K562 (cell line): Measurements from ENCODE around the gene ANKRD33. TPM values are rescaled to one million over a fixed set of nuclear protein-coding genes. Genes with fewer than 3 reads are reported as not detected.
A peak's percentile ranks its signal among the peaks of the same experiment; 100 is the strongest.

Source experiments
- ATAC-seq: fragments of 200-7000 bp; cut with Tn5 transposase; 3 replicates; pipeline ENCODE4 v1.9.1; 2020; ENCODE audit warnings: moderate library complexity
- BruUV-seq: library from RNA; stranded (reverse); fragments of 400-500 nt; replicated peaks from 2 replicates; lab custom pipeline; 2021; lab: Mats Ljungman, UMichigan
- CTCF ChIA-PET: fragments of 300-600 bp; formaldehyde crosslinking; extraction: SDS; loops from one replicate; lab custom pipeline; 2021; ENCODE audit warnings: low intra/inter-chr PET ratio; lab: Yijun Ruan, JAX
- POLR2A ChIA-PET: fragments of 300-600, 350-650 bp; sonication (Branson Sonifier 250); formaldehyde crosslinking; extraction: SDS; loops from one replicate; lab custom pipeline; 2021; ENCODE audit warnings: antibody characterized with exemption, inconsistent platforms; lab: Yijun Ruan, JAX
- DNase-seq, 4 experiments: peaks; one replicate each; pipeline versions ENCODE4 v3.0.0 to v3.0.0-alpha.2; 2011 to 2018; ENCODE audit warnings: low spot score in 3 of 4, mixed read lengths in 3 of 4; ENCODE audit errors: extremely low read depth in 1 of 4
- FAIRE-seq: peaks from 2 replicates; lab custom pipeline; 2011; peaks lifted over from hg19 to GRCh38; lab: Jason Lieb, UNC
- H2AFZ ChIP-seq: 2 replicates; pipeline ENCODE4 v1.6.0; 2011; ENCODE audit warnings: low read depth, low read length, control low read depth, inconsistent platforms
- H3K27ac ChIP-seq: fragments of 200-600 bp; 3 replicates; pipeline ENCODE4 v1.8.0; 2011; ENCODE audit warnings: low read depth, mild to moderate bottlenecking, control low read depth, inconsistent platforms, low read length, moderate library complexity, mixed read lengths; ENCODE audit errors: extremely low read depth
- H3K27me3 ChIP-seq, 2 experiments: fragments of 300-600 bp in 1 of 2; 2 replicates in 1 of 2; 3 replicates in 1 of 2; pipeline versions ENCODE4 v1.6.0 to v1.8.0; 2011; ENCODE audit warnings: inconsistent platforms in 2 of 2, low read length in 2 of 2, mild to moderate bottlenecking in 1 of 2, mixed read lengths in 1 of 2, moderate library complexity in 1 of 2; ENCODE audit not compliant: control insufficient read depth in 2 of 2, insufficient read depth in 2 of 2
- H3K36me3 ChIP-seq: fragments of 300-600 bp; 3 replicates; pipeline ENCODE4 v1.8.0; 2011; ENCODE audit warnings: mild to moderate bottlenecking, low read length, inconsistent platforms; ENCODE audit not compliant: control insufficient read depth, insufficient read depth
- H3K4me1 ChIP-seq, 2 experiments: fragments of 200-600 bp in 1 of 2; replicated peaks in 1 of 2; 2 replicates in 1 of 2; 3 replicates in 1 of 2; pipeline versions ENCODE4 v1.5.1 to v1.8.0; 2011; ENCODE audit warnings: inconsistent platforms in 2 of 2, low read length in 2 of 2, mild to moderate bottlenecking in 1 of 2, mixed read lengths in 1 of 2, moderate library complexity in 1 of 2; ENCODE audit not compliant: control insufficient read depth in 2 of 2, insufficient read depth in 2 of 2
- H3K4me2 ChIP-seq: 2 replicates; pipeline ENCODE4 v1.6.1; 2011; ENCODE audit warnings: low read length, control low read depth, inconsistent platforms, mixed read lengths; ENCODE audit not compliant: insufficient read depth
- H3K4me3 ChIP-seq: fragments of 200-600 bp; sonication (generic), shearing (Covaris generic); 2 replicates; pipeline ENCODE4 v1.5.1; 2016; ENCODE audit warnings: control low read depth, inconsistent platforms
- H3K79me2 ChIP-seq: fragments of 200-600 bp; 3 replicates; pipeline ENCODE4 v1.8.0; 2011; ENCODE audit warnings: low read length, inconsistent platforms; ENCODE audit not compliant: control insufficient read depth, insufficient read depth
- H3K9ac ChIP-seq, 2 experiments: 2 replicates each; pipeline versions ENCODE4 v1.6.0 to v1.6.1; 2011; ENCODE audit warnings: low read depth in 2 of 2, low read length in 2 of 2, control low read depth in 1 of 2, inconsistent platforms in 1 of 2, mild to moderate bottlenecking in 1 of 2, mixed read lengths in 1 of 2; ENCODE audit not compliant: insufficient read depth in 1 of 2
- H3K9me1 ChIP-seq: one replicate; pipeline ENCODE4 v1.6.0; 2011; ENCODE audit warnings: inconsistent platforms, mild to moderate bottlenecking, low read length, moderate library complexity; ENCODE audit not compliant: control insufficient read depth, insufficient read depth
- H3K9me3 ChIP-seq: replicated peaks from 2 replicates; pipeline ENCODE4 v1.5.1; 2011; ENCODE audit warnings: low read depth, low read length, inconsistent platforms; ENCODE audit not compliant: control insufficient read depth, insufficient read depth
- H4K20me1 ChIP-seq: replicated peaks from 2 replicates; pipeline ENCODE4 v1.6.1; 2011; ENCODE audit warnings: low read length, inconsistent platforms, mixed read lengths; ENCODE audit not compliant: control insufficient read depth, insufficient read depth
- NR4A1 ChIP-seq, 2 experiments: fragments of 250-450 bp in 1 of 2; fragments of 450-650 bp in 1 of 2; sonication (Bioruptor Pico) in 1 of 2; IDR thresholded peaks; 2 replicates each; pipeline versions ENCODE4 v1.4.0 to v1.6.1; 2016 to 2020; ENCODE audit warnings: mild to moderate bottlenecking in 2 of 2, missing compliant biosample characterization in 1 of 2, missing genetic modification characterization in 1 of 2, moderate library complexity in 1 of 2
- RBBP5 ChIP-seq: fragments of 200-600 bp; sonication (generic); IDR thresholded peaks from 2 replicates; pipeline ENCODE4 v1.6.1; 2012; ENCODE audit warnings: borderline replicate concordance, mild to moderate bottlenecking, low read length, control low read depth, inconsistent platforms; ENCODE audit not compliant: insufficient read depth, poor library complexity, severe bottlenecking
- RBM17 ChIP-seq: fragments of 200-400 bp; formaldehyde crosslinking; IDR thresholded peaks from 2 replicates; pipeline ENCODE4 v1.6.1; 2017; ENCODE audit warnings: low read depth, mild to moderate bottlenecking, low read length, borderline replicate concordance
- ZBTB17 ChIP-seq: fragments of 450-650 bp; formaldehyde crosslinking; IDR thresholded peaks from 2 replicates; pipeline ENCODE4 v1.4.0; 2020; ENCODE audit warnings: mild to moderate bottlenecking
- WGBS: fragments of 100-300 bp; shearing (Covaris generic); methylation state at CpG from one replicate; pipeline ENCODE4 v1.1.6; 2016; ENCODE audit warnings: low coverage, mixed read lengths; ENCODE audit not compliant: insufficient coverage; ENCODE audit errors: missing lambda C conversion rate; 5-methylcytosine and 5-hydroxymethylcytosine counted together
- in situ Hi-C: fragments of 300-500 bp; cut with MboI; formaldehyde crosslinking; loops from 4 replicates; pipeline ENCODE4 v1.15.0; 2018; ENCODE audit warnings: inconsistent platforms, mixed read lengths
- intact Hi-C: fragments of 100-400 bp; cut with micrococcal nuclease; formaldehyde crosslinking; loops from 2 replicates; pipeline ENCODE4 v1.14.2; 2022
- polyA plus RNA-seq, 8 experiments: library from polyadenylated mRNA; depleted of rRNA in 4 of 8; stranded (reverse) in 5 of 8; unstranded in 3 of 8; fragments of >200 nt; fragmentation: Nextera tagmentation in 2 of 8; fragmentation: Illumina TruSeq in 1 of 8; extraction: Ambion mirVana in 2 of 8; extraction: Trizol in 1 of 8; gene quantifications; 2 replicates each; pipeline versions ENCODE4 v1.2.1 to v1.2.3, GENCODE V29; 2011 to 2014; ENCODE audit warnings: inconsistent platforms in 1 of 8, missing spikeins in 1 of 8
- total RNA-seq, 7 experiments: library from RNA; depleted of rRNA in 6 of 7; stranded (reverse); fragments of >200 nt in 6 of 7; fragmentation: Illumina TruSeq in 2 of 7; extraction: Trizol in 2 of 7; gene quantifications; 2 replicates each; pipeline versions ENCODE4 v1.2.1 to v1.2.3, GENCODE V29; 2011 to 2021; ENCODE audit warnings: low replicate concordance in 1 of 7
- TF ChIP-seq, protein P1 (sequence below): fragments of 450-650 bp; IDR thresholded peaks from 2 replicates; pipeline ENCODE4 v1.6.1; 2016; ENCODE audit warnings: mild to moderate bottlenecking, moderate library complexity
- TF ChIP-seq, protein P2 (sequence below): fragments of 200-800 bp; sonication (Bioruptor generic); IDR thresholded peaks from 2 replicates; pipeline ENCODE4 v1.6.1; 2017; ENCODE audit warnings: missing genetic modification characterization, missing compliant biosample characterization

The ANKRD33 gene
- total and polyA plus RNA-seq, 9 of the 15 experiments (the other 6 are each of a cell fraction or from before 2014, with no cell fraction given): 0.04 to 0.11 (median 0.07) TPM; not detected in 4

DNA sequence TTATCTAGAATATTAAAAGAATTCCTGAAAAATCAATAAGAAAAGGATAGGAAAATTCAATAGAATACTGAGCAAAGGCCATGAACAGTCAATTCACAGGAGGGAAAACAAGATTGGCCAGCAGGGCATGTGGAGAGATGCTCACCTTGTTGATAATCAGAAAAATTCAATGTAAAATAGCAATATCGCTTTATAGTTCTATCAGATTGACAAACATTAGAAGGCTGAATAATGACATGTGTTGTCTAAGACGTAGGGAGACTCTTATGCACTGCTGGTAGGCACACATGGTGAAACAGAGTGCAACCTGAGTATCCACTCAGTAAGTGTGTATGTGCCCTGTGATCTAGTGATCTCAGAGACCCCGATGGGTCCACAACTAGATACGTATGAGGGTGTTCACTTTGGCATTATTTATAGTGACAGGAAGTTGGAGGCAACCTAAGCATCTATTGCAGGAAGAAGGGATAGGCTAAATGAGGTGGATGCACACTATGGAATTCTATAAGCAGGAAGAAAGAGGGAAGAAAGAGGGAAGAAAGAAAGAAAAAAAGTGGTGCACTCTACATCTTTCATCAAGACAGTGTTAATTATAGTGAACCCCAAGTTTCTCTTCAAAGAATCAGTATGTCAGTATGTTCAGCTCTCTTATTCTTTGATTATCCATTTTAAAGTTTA, 3.8 kb upstream of the ANKRD33 start:
- Histone ChIP-seq H3K9ac (peak overlapping the region in 1 of 2 experiments; percentile 28; a peak in 1 of 4 replicates), H3K36me3 (no peaks in the 10 kb centered on the region), H3K4me1 (peaks cover 23 to 30% of the 10 kb centered on the region in 2 experiments), H3K79me2 (no peaks in the 10 kb centered on the region), H3K4me2 (peak overlapping the region; percentile 59), H2AFZ (peak overlapping the region; percentile 77), H3K27me3 (no peaks in the 10 kb centered on the region), H3K4me3 (no peak overlapping the region), H3K9me3 (0 out of 2 replicates have a peak, but pooled peaks cover 2% of the 10 kb centered on the region), H4K20me1 (no peaks in the 10 kb centered on the region), H3K9me1 (no peaks in the 10 kb centered on the region), H3K27ac (peak overlapping the region; percentile 73)
- ATAC-seq (peak; percentile 29; the same call in 2 of the 3 replicates), FAIRE-seq (no peak), DNase-seq (peak in 1 of 4 experiments; percentile 12)
- in situ Hi-C loops (no loop called here), intact Hi-C loops (no loop called here)
- ChIA-PET CTCF (no interaction called here), POLR2A (interaction anchor here (0.7 to 1.3 kb wide), 2 partner anchors 9 to 862 kb away, joined by 3 read pairs; no protein-coding TSS in a partner anchor)
- WGBS: 50% methylated on average over 4 of the region's 4 CpGs
- BruUV-seq: no TSS peak
- TF ChIP-seq NR4A1 (CRISPR knock-in tag; IDR thresholded peaks at IDR 0.05) (no peak), NR4A1 (tag; IDR thresholded peaks at IDR 0.05) (peak; percentile 38; the same call in 1 of the 2 replicates), RBBP5 (peak; percentile 35), RBM17 (no peak), ZBTB17 (0 out of 2 replicates have a peak, but pooled peaks have one; percentile 5)
- TF ChIP-seq, protein P1, sequence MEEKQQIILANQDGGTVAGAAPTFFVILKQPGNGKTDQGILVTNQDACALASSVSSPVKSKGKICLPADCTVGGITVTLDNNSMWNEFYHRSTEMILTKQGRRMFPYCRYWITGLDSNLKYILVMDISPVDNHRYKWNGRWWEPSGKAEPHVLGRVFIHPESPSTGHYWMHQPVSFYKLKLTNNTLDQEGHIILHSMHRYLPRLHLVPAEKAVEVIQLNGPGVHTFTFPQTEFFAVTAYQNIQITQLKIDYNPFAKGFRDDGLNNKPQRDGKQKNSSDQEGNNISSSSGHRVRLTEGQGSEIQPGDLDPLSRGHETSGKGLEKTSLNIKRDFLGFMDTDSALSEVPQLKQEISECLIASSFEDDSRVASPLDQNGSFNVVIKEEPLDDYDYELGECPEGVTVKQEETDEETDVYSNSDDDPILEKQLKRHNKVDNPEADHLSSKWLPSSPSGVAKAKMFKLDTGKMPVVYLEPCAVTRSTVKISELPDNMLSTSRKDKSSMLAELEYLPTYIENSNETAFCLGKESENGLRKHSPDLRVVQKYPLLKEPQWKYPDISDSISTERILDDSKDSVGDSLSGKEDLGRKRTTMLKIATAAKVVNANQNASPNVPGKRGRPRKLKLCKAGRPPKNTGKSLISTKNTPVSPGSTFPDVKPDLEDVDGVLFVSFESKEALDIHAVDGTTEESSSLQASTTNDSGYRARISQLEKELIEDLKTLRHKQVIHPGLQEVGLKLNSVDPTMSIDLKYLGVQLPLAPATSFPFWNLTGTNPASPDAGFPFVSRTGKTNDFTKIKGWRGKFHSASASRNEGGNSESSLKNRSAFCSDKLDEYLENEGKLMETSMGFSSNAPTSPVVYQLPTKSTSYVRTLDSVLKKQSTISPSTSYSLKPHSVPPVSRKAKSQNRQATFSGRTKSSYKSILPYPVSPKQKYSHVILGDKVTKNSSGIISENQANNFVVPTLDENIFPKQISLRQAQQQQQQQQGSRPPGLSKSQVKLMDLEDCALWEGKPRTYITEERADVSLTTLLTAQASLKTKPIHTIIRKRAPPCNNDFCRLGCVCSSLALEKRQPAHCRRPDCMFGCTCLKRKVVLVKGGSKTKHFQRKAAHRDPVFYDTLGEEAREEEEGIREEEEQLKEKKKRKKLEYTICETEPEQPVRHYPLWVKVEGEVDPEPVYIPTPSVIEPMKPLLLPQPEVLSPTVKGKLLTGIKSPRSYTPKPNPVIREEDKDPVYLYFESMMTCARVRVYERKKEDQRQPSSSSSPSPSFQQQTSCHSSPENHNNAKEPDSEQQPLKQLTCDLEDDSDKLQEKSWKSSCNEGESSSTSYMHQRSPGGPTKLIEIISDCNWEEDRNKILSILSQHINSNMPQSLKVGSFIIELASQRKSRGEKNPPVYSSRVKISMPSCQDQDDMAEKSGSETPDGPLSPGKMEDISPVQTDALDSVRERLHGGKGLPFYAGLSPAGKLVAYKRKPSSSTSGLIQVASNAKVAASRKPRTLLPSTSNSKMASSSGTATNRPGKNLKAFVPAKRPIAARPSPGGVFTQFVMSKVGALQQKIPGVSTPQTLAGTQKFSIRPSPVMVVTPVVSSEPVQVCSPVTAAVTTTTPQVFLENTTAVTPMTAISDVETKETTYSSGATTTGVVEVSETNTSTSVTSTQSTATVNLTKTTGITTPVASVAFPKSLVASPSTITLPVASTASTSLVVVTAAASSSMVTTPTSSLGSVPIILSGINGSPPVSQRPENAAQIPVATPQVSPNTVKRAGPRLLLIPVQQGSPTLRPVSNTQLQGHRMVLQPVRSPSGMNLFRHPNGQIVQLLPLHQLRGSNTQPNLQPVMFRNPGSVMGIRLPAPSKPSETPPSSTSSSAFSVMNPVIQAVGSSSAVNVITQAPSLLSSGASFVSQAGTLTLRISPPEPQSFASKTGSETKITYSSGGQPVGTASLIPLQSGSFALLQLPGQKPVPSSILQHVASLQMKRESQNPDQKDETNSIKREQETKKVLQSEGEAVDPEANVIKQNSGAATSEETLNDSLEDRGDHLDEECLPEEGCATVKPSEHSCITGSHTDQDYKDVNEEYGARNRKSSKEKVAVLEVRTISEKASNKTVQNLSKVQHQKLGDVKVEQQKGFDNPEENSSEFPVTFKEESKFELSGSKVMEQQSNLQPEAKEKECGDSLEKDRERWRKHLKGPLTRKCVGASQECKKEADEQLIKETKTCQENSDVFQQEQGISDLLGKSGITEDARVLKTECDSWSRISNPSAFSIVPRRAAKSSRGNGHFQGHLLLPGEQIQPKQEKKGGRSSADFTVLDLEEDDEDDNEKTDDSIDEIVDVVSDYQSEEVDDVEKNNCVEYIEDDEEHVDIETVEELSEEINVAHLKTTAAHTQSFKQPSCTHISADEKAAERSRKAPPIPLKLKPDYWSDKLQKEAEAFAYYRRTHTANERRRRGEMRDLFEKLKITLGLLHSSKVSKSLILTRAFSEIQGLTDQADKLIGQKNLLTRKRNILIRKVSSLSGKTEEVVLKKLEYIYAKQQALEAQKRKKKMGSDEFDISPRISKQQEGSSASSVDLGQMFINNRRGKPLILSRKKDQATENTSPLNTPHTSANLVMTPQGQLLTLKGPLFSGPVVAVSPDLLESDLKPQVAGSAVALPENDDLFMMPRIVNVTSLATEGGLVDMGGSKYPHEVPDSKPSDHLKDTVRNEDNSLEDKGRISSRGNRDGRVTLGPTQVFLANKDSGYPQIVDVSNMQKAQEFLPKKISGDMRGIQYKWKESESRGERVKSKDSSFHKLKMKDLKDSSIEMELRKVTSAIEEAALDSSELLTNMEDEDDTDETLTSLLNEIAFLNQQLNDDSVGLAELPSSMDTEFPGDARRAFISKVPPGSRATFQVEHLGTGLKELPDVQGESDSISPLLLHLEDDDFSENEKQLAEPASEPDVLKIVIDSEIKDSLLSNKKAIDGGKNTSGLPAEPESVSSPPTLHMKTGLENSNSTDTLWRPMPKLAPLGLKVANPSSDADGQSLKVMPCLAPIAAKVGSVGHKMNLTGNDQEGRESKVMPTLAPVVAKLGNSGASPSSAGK: peak; percentile 5; the same call in 1 of the 2 replicates
- TF ChIP-seq, protein P2, sequence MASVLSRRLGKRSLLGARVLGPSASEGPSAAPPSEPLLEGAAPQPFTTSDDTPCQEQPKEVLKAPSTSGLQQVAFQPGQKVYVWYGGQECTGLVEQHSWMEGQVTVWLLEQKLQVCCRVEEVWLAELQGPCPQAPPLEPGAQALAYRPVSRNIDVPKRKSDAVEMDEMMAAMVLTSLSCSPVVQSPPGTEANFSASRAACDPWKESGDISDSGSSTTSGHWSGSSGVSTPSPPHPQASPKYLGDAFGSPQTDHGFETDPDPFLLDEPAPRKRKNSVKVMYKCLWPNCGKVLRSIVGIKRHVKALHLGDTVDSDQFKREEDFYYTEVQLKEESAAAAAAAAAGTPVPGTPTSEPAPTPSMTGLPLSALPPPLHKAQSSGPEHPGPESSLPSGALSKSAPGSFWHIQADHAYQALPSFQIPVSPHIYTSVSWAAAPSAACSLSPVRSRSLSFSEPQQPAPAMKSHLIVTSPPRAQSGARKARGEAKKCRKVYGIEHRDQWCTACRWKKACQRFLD (CRISPR knock-in tag): peak; percentile 61; the same call in 1 of the 2 replicates
